HepG2 (cell line): ENCODE measurements around the gene ESR2. TPM values are rescaled to one million over a fixed set of nuclear protein-coding genes. Genes with fewer than 3 reads are reported as not detected.
"Not testable (repeated sequence)": the region's sequence is repeated elsewhere in the genome, so short reads cannot be mapped to it uniquely, and the experiment has no call there.

Experiments
- ATAC-seq: fragments of 200-7000 bp; cut with Tn5 transposase; 3 replicates; pipeline ENCODE4 v1.9.1; 2020; ENCODE audit warnings: mild to moderate bottlenecking, moderate library complexity
- BruUV-seq: library from RNA; stranded (reverse); fragments of 400-500 nt; replicated peaks from 2 replicates; lab custom pipeline; 2021; lab: Mats Ljungman, UMichigan
- CTCF ChIA-PET: fragments of 300-600 bp; formaldehyde crosslinking; extraction: SDS; loops from one replicate; lab custom pipeline; 2021; ENCODE audit warnings: low total read pairs, inconsistent platforms, low intra/inter-chr PET ratio; lab: Yijun Ruan, JAX
- POLR2A ChIA-PET: fragments of 350-600 bp; sonication (Branson Sonifier 250); formaldehyde crosslinking; loops from one replicate; lab custom pipeline; 2020; ENCODE audit warnings: antibody characterized with exemption, inconsistent platforms; lab: Yijun Ruan, JAX
- DNase-seq: peaks from one replicate; pipeline ENCODE4 v3.0.0-alpha.2; 2015; ENCODE audit warnings: low spot score
- FAIRE-seq: peaks from 3 replicates; lab custom pipeline; 2011; peaks lifted over from hg19 to GRCh38; lab: Jason Lieb, UNC
- H2AFZ ChIP-seq: one replicate; pipeline ENCODE4 v1.6.1; 2011; ENCODE audit warnings: low read length, inconsistent platforms
- H3K27ac ChIP-seq: fragments of 300-600 bp; 3 replicates; pipeline ENCODE4 v1.8.0; 2011; ENCODE audit warnings: mixed run types, mild to moderate bottlenecking, mixed read lengths, low read length, inconsistent platforms; ENCODE audit not compliant: insufficient read depth; ENCODE audit errors: extremely low read length
- H3K27me3 ChIP-seq, 2 experiments: fragments of 200-600 bp in 1 of 2; 2 replicates in 1 of 2; 3 replicates in 1 of 2; pipeline versions ENCODE4 v1.6.0 to v1.8.0; 2011; ENCODE audit warnings: low read length in 2 of 2, mild to moderate bottlenecking in 2 of 2, moderate library complexity in 2 of 2, inconsistent platforms in 1 of 2; ENCODE audit not compliant: insufficient read depth in 2 of 2, control insufficient read depth in 1 of 2
- H3K36me3 ChIP-seq, 2 experiments: fragments of 200-600 bp in 1 of 2; replicated peaks in 1 of 2; 2 replicates in 1 of 2; 3 replicates in 1 of 2; pipeline versions ENCODE4 v1.5.1 to v1.8.0; 2011; ENCODE audit warnings: low read length in 2 of 2, inconsistent platforms in 1 of 2; ENCODE audit not compliant: insufficient read depth in 2 of 2, control insufficient read depth in 1 of 2
- H3K4me1 ChIP-seq: 2 replicates; pipeline ENCODE4 v1.5.1; 2012; ENCODE audit warnings: low read length, inconsistent platforms; ENCODE audit not compliant: insufficient read depth
- H3K4me2 ChIP-seq: 2 replicates; pipeline ENCODE4 v1.6.0; 2011; ENCODE audit warnings: low read depth, low read length, inconsistent platforms
- H3K4me3 ChIP-seq, 3 experiments: fragments of 200-600 bp in 1 of 3; sonication (generic), shearing (Covaris generic) in 1 of 3; replicated peaks in 1 of 3; 2 replicates each; pipeline ENCODE4 v1.5.1; 2011 to 2016; ENCODE audit warnings: low read length in 3 of 3, inconsistent platforms in 2 of 3, low read depth in 2 of 3, mild to moderate bottlenecking in 2 of 3, control low read depth in 1 of 3, mixed read lengths in 1 of 3; ENCODE audit not compliant: insufficient read depth in 1 of 3
- H3K79me2 ChIP-seq: one replicate; pipeline ENCODE4 v1.6.1; 2011; ENCODE audit warnings: low read length, inconsistent platforms; ENCODE audit not compliant: insufficient read depth
- H3K9ac ChIP-seq: 2 replicates; pipeline ENCODE4 v1.6.0; 2011; ENCODE audit warnings: mild to moderate bottlenecking, low read depth, low read length, inconsistent platforms; ENCODE audit not compliant: insufficient read depth
- H3K9me3 ChIP-seq: 2 replicates; pipeline ENCODE4 v1.5.1; 2012; ENCODE audit warnings: mild to moderate bottlenecking, low read length
- H4K20me1 ChIP-seq: 2 replicates; pipeline ENCODE4 v1.6.0; 2011; ENCODE audit warnings: inconsistent platforms, mild to moderate bottlenecking, low read length, moderate library complexity; ENCODE audit not compliant: insufficient read depth
- AKNA ChIP-seq: sonication (generic); formaldehyde crosslinking; IDR thresholded peaks from 2 replicates; pipeline ENCODE4 v1.4.0; 2020; ENCODE audit warnings: missing genetic modification reagents, borderline replicate concordance
- ATF4 ChIP-seq, 2 experiments: fragments of 450-650 bp in 1 of 2; sonication (generic) in 1 of 2; formaldehyde crosslinking; IDR thresholded peaks; 2 replicates each; pipeline versions ENCODE4 v1.5.0 to v1.8.0; 2020 to 2022; ENCODE audit warnings: mild to moderate bottlenecking in 1 of 2, missing genetic modification reagents in 1 of 2
- POLR2AphosphoS5 ChIP-seq: IDR thresholded peaks from 2 replicates; pipeline ENCODE4 v1.6.1; 2012; ENCODE audit warnings: low read depth, low read length
- SIN3B ChIP-seq: fragments of 150-350 bp; IDR thresholded peaks from 2 replicates; pipeline ENCODE4 v1.6.1; 2014; ENCODE audit warnings: low read length
- ZNF468 ChIP-seq: sonication (generic); formaldehyde crosslinking; IDR thresholded peaks from 2 replicates; pipeline ENCODE4 v1.8.0; 2022; ENCODE audit warnings: mild to moderate bottlenecking, moderate library complexity, missing genetic modification reagents
- WGBS: methylation state at CpG from one replicate; pipeline ENCODE4 v1.1.6; 2017; ENCODE audit warnings: low lambda C conversion rate; 5-methylcytosine and 5-hydroxymethylcytosine counted together
- in situ Hi-C: cut with HindIII; loops from 2 replicates; pipeline ENCODE4 v1.10.0; 2017; ENCODE audit warnings: low pct_unique_long_range_greater_than_20kb; ENCODE audit not compliant: extremely low pct_ligation_motif_present
- intact Hi-C: fragments of 100-400 bp; cut with micrococcal nuclease; formaldehyde crosslinking; loops from one replicate; pipeline ENCODE4 v1.10.0; 2022; ENCODE audit not compliant: unreplicated experiment
- polyA plus RNA-seq, 8 experiments: library from polyadenylated mRNA; depleted of rRNA in 3 of 8; stranded (reverse) in 7 of 8; unstranded in 1 of 8; fragments of >200 nt; fragmentation: Illumina TruSeq in 4 of 8; extraction: Trizol in 4 of 8; gene quantifications; 2 replicates each; pipeline versions ENCODE4 v1.2.1 to v1.2.3, GENCODE V29; 2011 to 2016; ENCODE audit warnings: low read depth in 4 of 8, missing spikeins in 1 of 8, mixed read lengths in 1 of 8; ENCODE audit not compliant: insufficient read depth in 1 of 8
- total RNA-seq, 5 experiments: library from RNA; depleted of rRNA; stranded (reverse); fragments of >200 nt; fragmentation: Illumina TruSeq; extraction: Trizol; gene quantifications; 2 replicates each; pipeline ENCODE4 v1.2.3, GENCODE V29; 2016; ENCODE audit warnings: low read depth in 1 of 5
- TF ChIP-seq, protein P1 (sequence below): sonication (generic); formaldehyde crosslinking; IDR thresholded peaks from 2 replicates; pipeline ENCODE4 v1.5.1; 2020; ENCODE audit warnings: missing genetic modification reagents, mild to moderate bottlenecking, borderline replicate concordance
- TF ChIP-seq, protein P2 (sequence below): sonication (generic); formaldehyde crosslinking; IDR thresholded peaks from 2 replicates; pipeline ENCODE4 v1.5.0; 2020; ENCODE audit warnings: missing genetic modification reagents

ESR2 gene
- total and polyA plus RNA-seq, 2 of the 13 experiments (the other 11 are each of a cell fraction or from before 2014, with no cell fraction given): 0.01 to 0.04 TPM

GRCh38 chr14:64118892-64119291 is 175.3 kb downstream of the ESR2 start:
- BruUV-seq: no TSS peak
- Histone ChIP-seq H4K20me1 (no peaks in the 10 kb centered on the region), H3K79me2 (no peaks in the 10 kb centered on the region), H3K27me3 (no peaks in the 10 kb centered on the region), H3K4me1 (no peaks in the 10 kb centered on the region), H3K4me3 (no peak overlapping the region), H3K4me2 (no peak overlapping the region), H3K9ac (no peak overlapping the region), H3K36me3 (peaks cover 0 to 3% of the 10 kb centered on the region in 2 experiments; a peak in 1 of 5 replicates), H2AFZ (no peak overlapping the region), H3K27ac (no peak overlapping the region), H3K9me3 (no peaks in the 10 kb centered on the region)
- DNase-seq (no peak), FAIRE-seq (no peak), ATAC-seq (no peak)
- POLR2A ChIA-PET: no interaction called here
- CTCF ChIA-PET: no interaction called here
- intact Hi-C loops (no loop called here), in situ Hi-C loops (no loop called here)
- WGBS: 95% methylated on average over 2 of the region's 2 CpGs
- TF ChIP-seq, protein P1, sequence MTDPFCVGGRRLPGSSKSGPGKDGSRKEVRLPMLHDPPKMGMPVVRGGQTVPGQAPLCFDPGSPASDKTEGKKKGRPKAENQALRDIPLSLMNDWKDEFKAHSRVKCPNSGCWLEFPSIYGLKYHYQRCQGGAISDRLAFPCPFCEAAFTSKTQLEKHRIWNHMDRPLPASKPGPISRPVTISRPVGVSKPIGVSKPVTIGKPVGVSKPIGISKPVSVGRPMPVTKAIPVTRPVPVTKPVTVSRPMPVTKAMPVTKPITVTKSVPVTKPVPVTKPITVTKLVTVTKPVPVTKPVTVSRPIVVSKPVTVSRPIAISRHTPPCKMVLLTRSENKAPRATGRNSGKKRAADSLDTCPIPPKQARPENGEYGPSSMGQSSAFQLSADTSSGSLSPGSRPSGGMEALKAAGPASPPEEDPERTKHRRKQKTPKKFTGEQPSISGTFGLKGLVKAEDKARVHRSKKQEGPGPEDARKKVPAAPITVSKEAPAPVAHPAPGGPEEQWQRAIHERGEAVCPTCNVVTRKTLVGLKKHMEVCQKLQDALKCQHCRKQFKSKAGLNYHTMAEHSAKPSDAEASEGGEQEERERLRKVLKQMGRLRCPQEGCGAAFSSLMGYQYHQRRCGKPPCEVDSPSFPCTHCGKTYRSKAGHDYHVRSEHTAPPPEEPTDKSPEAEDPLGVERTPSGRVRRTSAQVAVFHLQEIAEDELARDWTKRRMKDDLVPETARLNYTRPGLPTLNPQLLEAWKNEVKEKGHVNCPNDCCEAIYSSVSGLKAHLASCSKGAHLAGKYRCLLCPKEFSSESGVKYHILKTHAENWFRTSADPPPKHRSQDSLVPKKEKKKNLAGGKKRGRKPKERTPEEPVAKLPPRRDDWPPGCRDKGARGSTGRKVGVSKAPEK (CRISPR knock-in tag): no peak
- TF ChIP-seq AKNA (CRISPR knock-in tag): no peak
- no peak for TF ChIP-seq SIN3B
- TF ChIP-seq POLR2AphosphoS5: no peak
- TF ChIP-seq ATF4 (CRISPR knock-in tag; IDR thresholded peaks at IDR 0.05): no peak
- no peak for TF ChIP-seq ZNF468 (CRISPR knock-in tag)
- TF ChIP-seq, protein P2, sequence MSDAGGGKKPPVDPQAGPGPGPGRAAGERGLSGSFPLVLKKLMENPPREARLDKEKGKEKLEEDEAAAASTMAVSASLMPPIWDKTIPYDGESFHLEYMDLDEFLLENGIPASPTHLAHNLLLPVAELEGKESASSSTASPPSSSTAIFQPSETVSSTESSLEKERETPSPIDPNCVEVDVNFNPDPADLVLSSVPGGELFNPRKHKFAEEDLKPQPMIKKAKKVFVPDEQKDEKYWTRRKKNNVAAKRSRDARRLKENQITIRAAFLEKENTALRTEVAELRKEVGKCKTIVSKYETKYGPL: no peak

- H2AFZ ChIP-seq, H3K9ac ChIP-seq, H3K4me2 ChIP-seq, H3K27me3 ChIP-seq, H3K27ac ChIP-seq, FAIRE-seq, DNase-seq, H3K79me2 ChIP-seq, H3K4me3 ChIP-seq, H3K9me3 ChIP-seq, in situ Hi-C loops, POLR2A ChIA-PET, H3K36me3 ChIP-seq, CTCF ChIA-PET, H3K4me1 ChIP-seq, H4K20me1 ChIP-seq, BruUV-seq, ATAC-seq, intact Hi-C loops: not testable (repeated sequence)
- 84% methylated on average over 7 of the region's 7 CpGs for WGBS
These were observed 175.8 kb downstream of the ESR2 start for GRCh38 chr14:64118403-64118742.
